Panc1 (cell line): ENCODE measurements around the gene GNPAT. TPM values are rescaled to one million over a fixed set of nuclear protein-coding genes. Genes with fewer than 3 reads are reported as not detected.

Experiments used
- ATAC-seq: fragments of 200-7000 bp; cut with Tn5 transposase; 2 replicates; pipeline ENCODE4 v1.9.1; 2020; ENCODE audit warnings: mild to moderate bottlenecking, moderate library complexity
- BruUV-seq: library from RNA; stranded (reverse); fragments of 400-500 nt; replicated peaks from 2 replicates; lab custom pipeline; 2021; lab: Mats Ljungman, UMichigan
- CTCF ChIA-PET: fragments of 300-600 bp; sonication (Branson Sonifier 250); formaldehyde crosslinking; loops from one replicate; lab custom pipeline; 2022; ENCODE audit warnings: antibody characterized with exemption; lab: Charles Lee
- POLR2A ChIA-PET: fragments of 300-600 bp; sonication (Branson Sonifier 250); formaldehyde crosslinking; loops from one replicate; lab custom pipeline; 2022; ENCODE audit warnings: antibody characterized with exemption; lab: Charles Lee
- DNase-seq: peaks from one replicate; pipeline ENCODE4 v3.0.0-alpha.2; 2010; ENCODE audit warnings: low read depth, low spot score
- H3K27ac ChIP-seq: 2 replicates; pipeline ENCODE4 v1.5.1; 2011; ENCODE audit warnings: mild to moderate bottlenecking, low read length, inconsistent platforms
- H3K27me3 ChIP-seq: fragments of 200-500 bp; sonication (Bioruptor generic); 2 replicates; pipeline ENCODE4 v1.6.0; 2014; ENCODE audit warnings: low read length, inconsistent platforms; ENCODE audit not compliant: control insufficient read depth, insufficient read depth
- H3K36me3 ChIP-seq: fragments of 200-500 bp; sonication (Bioruptor generic); 2 replicates; pipeline ENCODE4 v1.5.1; 2014; ENCODE audit warnings: inconsistent platforms, mild to moderate bottlenecking, low read length, moderate library complexity; ENCODE audit not compliant: control insufficient read depth, insufficient read depth
- H3K4me1 ChIP-seq: 2 replicates; pipeline ENCODE4 v1.5.1; 2011; ENCODE audit warnings: inconsistent platforms, mild to moderate bottlenecking, low read length, moderate library complexity; ENCODE audit not compliant: control insufficient read depth, insufficient read depth
- H3K4me3 ChIP-seq, 2 experiments: 2 replicates each; pipeline ENCODE4 v1.5.1; 2011 to 2012; ENCODE audit warnings: low read depth in 2 of 2, low read length in 2 of 2, mild to moderate bottlenecking in 2 of 2, inconsistent platforms in 1 of 2, moderate library complexity in 1 of 2
- H3K9me3 ChIP-seq: fragments of 200-500 bp; sonication (Bioruptor generic); 2 replicates; pipeline ENCODE4 v1.5.1; 2014; ENCODE audit warnings: low read depth, mild to moderate bottlenecking, inconsistent platforms, low read length, moderate library complexity; ENCODE audit not compliant: control insufficient read depth, insufficient read depth
- CTCF ChIP-seq: fragments of 450-650 bp; IDR thresholded peaks from 2 replicates; pipeline ENCODE4 v1.5.1; 2017; ENCODE audit warnings: mild to moderate bottlenecking
- POLR2AphosphoS5 ChIP-seq: IDR thresholded peaks from 2 replicates; pipeline ENCODE4 v1.6.1; 2012; ENCODE audit warnings: mild to moderate bottlenecking, low read depth, low read length, moderate library complexity
- REST ChIP-seq, 2 experiments: IDR thresholded peaks; 2 replicates each; pipeline ENCODE4 v1.6.1; 2011 to 2012; ENCODE audit warnings: low read depth in 2 of 2, control low read depth in 1 of 2, low read length in 1 of 2, mild to moderate bottlenecking in 1 of 2, moderate library complexity in 1 of 2; ENCODE audit not compliant: insufficient read depth in 1 of 2
- SIN3A ChIP-seq: IDR thresholded peaks from 2 replicates; pipeline ENCODE4 v1.6.1; 2012; ENCODE audit warnings: low read depth, mild to moderate bottlenecking, low read length, moderate library complexity, borderline replicate concordance; ENCODE audit not compliant: insufficient read depth
- TCF7L2 ChIP-seq: IDR thresholded peaks from 2 replicates; pipeline ENCODE4 v1.6.1; 2011; ENCODE audit warnings: mild to moderate bottlenecking, low read depth, low read length, inconsistent platforms
- in situ Hi-C: cut with HindIII; loops from 2 replicates; pipeline ENCODE4 v1.10.0; 2016; ENCODE audit warnings: low sequenced_read_pairs, low pct_unique_long_range_greater_than_20kb
- intact Hi-C: fragments of 100-400 bp; cut with micrococcal nuclease; formaldehyde crosslinking; loops from one replicate; pipeline ENCODE4 v1.10.0; 2022; ENCODE audit not compliant: unreplicated experiment
- total RNA-seq: library from RNA; stranded (reverse); gene quantifications from one replicate; pipeline ENCODE4 v1.2.1, GENCODE V29; 2021; ENCODE audit not compliant: unreplicated experiment

GNPAT gene
- total RNA-seq, 1 experiment from 2014 or later, result 42.5 TPM

DNA sequence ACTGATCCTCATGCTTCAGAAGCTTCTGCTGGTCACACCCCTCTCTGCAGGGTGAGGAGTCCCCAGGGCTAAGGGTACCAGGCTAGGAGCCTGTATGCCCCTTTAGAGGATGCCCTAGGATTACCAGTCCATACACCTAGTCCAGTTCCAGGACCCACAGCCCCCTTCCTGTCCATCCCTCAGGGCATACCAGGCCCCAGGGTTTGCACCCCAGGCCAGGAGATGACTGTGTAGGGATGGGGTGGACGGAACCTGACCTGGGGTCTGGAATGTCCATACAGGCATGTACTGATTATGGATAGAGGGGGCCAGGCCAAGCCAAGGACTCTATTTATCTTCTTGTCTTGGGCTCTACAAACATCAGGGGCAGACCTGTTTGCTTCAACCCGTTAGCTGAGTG, 44.3 kb upstream of the GNPAT start:
- no peak for DNase-seq
- ChIA-PET POLR2A (no interaction called here), CTCF (no interaction called here)
- Histone ChIP-seq H3K4me1 (no peaks in the 10 kb centered on the region), H3K9me3 (no peaks in the 10 kb centered on the region), H3K36me3 (no peaks in the 10 kb centered on the region), H3K27ac (no peak overlapping the region), H3K27me3 (peaks cover 8% of the 10 kb centered on the region), H3K4me3 (no peak overlapping the region)
- no TSS peak for BruUV-seq
- ATAC-seq, result no peak
- in situ Hi-C loops, result no loop called here
- TF ChIP-seq CTCF (no peak), REST (IDR thresholded peaks at IDR 0.05; ENCODE audit: insufficient read depth in 1 of 2, low read depth in 2 of 2, low read length in 1 of 2) (no peak), POLR2AphosphoS5 (no peak), TCF7L2 (no peak), SIN3A (no peak)
- intact Hi-C loops, result no loop called here

DNA sequence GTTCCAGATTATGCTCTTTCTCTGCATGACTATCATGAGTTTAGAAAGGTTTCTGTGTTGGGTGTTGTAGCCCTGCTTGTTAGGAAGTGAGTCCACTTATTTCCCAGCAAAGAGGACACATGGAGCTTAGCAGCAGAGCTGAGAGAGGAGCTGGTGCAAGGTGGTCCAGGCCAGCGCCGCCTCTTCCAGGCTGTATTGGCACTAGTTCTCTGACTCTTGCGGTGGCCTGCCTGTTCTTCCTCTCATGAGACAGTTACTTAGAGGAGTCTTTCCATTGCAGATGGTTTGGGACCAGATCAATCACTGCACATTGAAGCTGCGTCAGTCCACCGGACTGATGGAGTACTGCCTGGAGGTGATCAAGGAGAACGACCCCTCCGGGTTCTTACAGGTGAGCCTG, 41.1 kb upstream of the GNPAT start:
- no peaks in the 10 kb centered on the region for H3K36me3 ChIP-seq
- DNase-seq (no peak), ATAC-seq (no peak)
- H3K27ac ChIP-seq, result no peak overlapping the region
- intact Hi-C loops (no loop called here), in situ Hi-C loops (no loop called here)
- no peak for TF ChIP-seq POLR2AphosphoS5
- TF ChIP-seq REST (IDR thresholded peaks at IDR 0.05; ENCODE audit: insufficient read depth in 1 of 2, low read depth in 2 of 2, low read length in 1 of 2), result no peak
- no peak for TF ChIP-seq SIN3A
- no peak for TF ChIP-seq TCF7L2
- TF ChIP-seq CTCF, result no peak
- H3K4me1 ChIP-seq, result no peaks in the 10 kb centered on the region
- no TSS peak for BruUV-seq
- H3K27me3 ChIP-seq, result peaks cover 13% of the 10 kb centered on the region
- POLR2A ChIA-PET, result no interaction called here
- H3K4me3 ChIP-seq, result no peak overlapping the region
- H3K9me3 ChIP-seq, result no peaks in the 10 kb centered on the region
- CTCF ChIA-PET, result no interaction called here
